CD4-positive, alpha-beta T cell treated with Interferon alpha-2 for 1 hour (primary cell): ENCODE results near the gene GSK3A.

Source experiments
- DNase-seq, 2 donors: peaks; one replicate each; pipeline ENCODE4 v3.0.0-alpha.2; 2020 to 2022

Gene GSK3A

GRCh38 chr19:42196011-42197001 lies 46.1 kb downstream of the GSK3A start:
- DNase-seq, result no peak

- no peak for DNase-seq
These were observed 48.7 kb downstream of the GSK3A start for GRCh38 chr19:42193706-42194105.

- no peak for DNase-seq
These were observed 49.1 kb downstream of the GSK3A start for GRCh38 chr19:42193294-42193693.

- peak in 1 of 2 donors; percentile 8 for DNase-seq
These were observed 50.5 kb downstream of the GSK3A start for GRCh38 chr19:42191855-42192254.

GRCh38 chr19:42191330-42191729 lies 51.1 kb downstream of the GSK3A start:
- DNase-seq, result no peak

GRCh38 chr19:42189133-42189532 lies 53.3 kb downstream of the GSK3A start:
- no peak for DNase-seq

- DNase-seq, result no peak
These were observed 53.7 kb downstream of the GSK3A start for GRCh38 chr19:42188665-42189064.

- DNase-seq, result peak; percentile 31 to 66
These were observed 57.1 kb downstream of the GSK3A start for GRCh38 chr19:42185277-42185676.

- peak; percentile 62 to 75 for DNase-seq
These were observed 58.0 kb downstream of the GSK3A start for GRCh38 chr19:42184401-42184861.
